Trophoblast cell (in vitro differentiated cells and primary cell): Measurements from ENCODE around the gene IGSF1.
"Not testable (repeated sequence)": the region's sequence is repeated elsewhere in the genome, so short reads cannot be mapped to it uniquely, and the experiment has no call there.

Experiments used
- DNase-seq, 2 donors: peaks; one replicate each; pipeline ENCODE4 v3.0.0-alpha.2; 2016
- H2AFZ ChIP-seq: 2 replicates; pipeline ENCODE4 v1.6.1; 2013; ENCODE audit warnings: low read length, moderate library complexity, mild to moderate bottlenecking; ENCODE audit not compliant: insufficient read depth, poor library complexity
- H2AK5ac ChIP-seq: 2 replicates; pipeline ENCODE4 v1.6.1; 2013; ENCODE audit warnings: mild to moderate bottlenecking, low read length
- H2BK120ac ChIP-seq: 2 replicates; pipeline ENCODE4 v1.6.1; 2013; ENCODE audit warnings: low read length, mild to moderate bottlenecking, moderate library complexity; ENCODE audit not compliant: insufficient read depth, poor library complexity
- H2BK12ac ChIP-seq: 2 replicates; pipeline ENCODE4 v1.6.1; 2013; ENCODE audit warnings: mild to moderate bottlenecking, low read length, moderate library complexity
- H2BK5ac ChIP-seq: 2 replicates; pipeline ENCODE4 v1.6.1; 2013; ENCODE audit warnings: low read length, low read depth, moderate library complexity, mild to moderate bottlenecking; ENCODE audit not compliant: poor library complexity
- H3K14ac ChIP-seq: 2 replicates; pipeline ENCODE4 v1.6.1; 2013; ENCODE audit warnings: mild to moderate bottlenecking, low read length
- H3K18ac ChIP-seq: 2 replicates; pipeline ENCODE4 v1.6.1; 2013; ENCODE audit warnings: mild to moderate bottlenecking, low read length
- H3K23ac ChIP-seq: 2 replicates; pipeline ENCODE4 v1.6.1; 2013; ENCODE audit warnings: low read length
- H3K27ac ChIP-seq: 2 replicates; pipeline ENCODE4 v1.5.1; 2013; ENCODE audit warnings: low read depth, mild to moderate bottlenecking, inconsistent platforms, low read length, moderate library complexity
- H3K27me3 ChIP-seq: 2 replicates; pipeline ENCODE4 v1.6.1; 2013; ENCODE audit warnings: inconsistent platforms, mild to moderate bottlenecking, low read length, moderate library complexity; ENCODE audit not compliant: insufficient read depth
- H3K36me3 ChIP-seq, 2 experiments: 1 replicate in 1 of 2; 2 replicates in 1 of 2; pipeline ENCODE4 v1.6.1; 2013; ENCODE audit warnings: low read length in 2 of 2, mild to moderate bottlenecking in 2 of 2, moderate library complexity in 1 of 2; ENCODE audit not compliant: insufficient read depth in 2 of 2, control insufficient read depth in 1 of 2
- H3K4ac ChIP-seq: 2 replicates; pipeline ENCODE4 v1.6.1; 2013; ENCODE audit warnings: low read depth, mild to moderate bottlenecking, low read length, moderate library complexity
- H3K4me1 ChIP-seq, 2 experiments: 1 replicate in 1 of 2; 2 replicates in 1 of 2; pipeline ENCODE4 v1.6.1; 2013; ENCODE audit warnings: low read length in 2 of 2, mild to moderate bottlenecking in 2 of 2, moderate library complexity in 1 of 2; ENCODE audit not compliant: insufficient read depth in 2 of 2, control insufficient read depth in 1 of 2
- H3K4me2 ChIP-seq: 2 replicates; pipeline ENCODE4 v1.6.1; 2013; ENCODE audit warnings: inconsistent platforms, mild to moderate bottlenecking, low read length, moderate library complexity
- H3K4me3 ChIP-seq: 2 replicates; pipeline ENCODE4 v1.5.1; 2013; ENCODE audit warnings: mild to moderate bottlenecking, low read depth, low read length, inconsistent platforms
- H3K79me1 ChIP-seq: one replicate; pipeline ENCODE4 v1.6.1; 2013; ENCODE audit warnings: low read length
- H3K79me2 ChIP-seq: 2 replicates; pipeline ENCODE4 v1.6.1; 2013; ENCODE audit warnings: low read length, mild to moderate bottlenecking; ENCODE audit not compliant: control insufficient read depth, insufficient read depth, poor library complexity
- H3K9ac ChIP-seq: 2 replicates; pipeline ENCODE4 v1.6.1; 2013; ENCODE audit warnings: mild to moderate bottlenecking, low read length
- H3K9me3 ChIP-seq: 2 replicates; pipeline ENCODE4 v1.6.1; 2013; ENCODE audit warnings: low read depth, mild to moderate bottlenecking, control low read depth, inconsistent platforms, low read length; ENCODE audit not compliant: insufficient read depth
- H4K12ac ChIP-seq: 2 replicates; pipeline ENCODE4 v1.6.1; 2013; ENCODE audit warnings: low read depth, mild to moderate bottlenecking, low read length, moderate library complexity
- H4K8ac ChIP-seq: 2 replicates; pipeline ENCODE4 v1.6.1; 2013; ENCODE audit warnings: low read depth, mild to moderate bottlenecking, low read length, moderate library complexity
- H4K91ac ChIP-seq: one replicate; pipeline ENCODE4 v1.6.1; 2013; ENCODE audit warnings: low read depth, mild to moderate bottlenecking, low read length, moderate library complexity
- WGBS: extraction: QIAGEN DNeasy Blood & Tissue Kit; methylation state at CpG from one replicate; pipeline ENCODE4 v1.1.7; 2013; ENCODE audit warnings: missing lambda C conversion rate; ENCODE audit not compliant: insufficient read length, insufficient coverage; ENCODE audit errors: extremely low coverage; 5-methylcytosine and 5-hydroxymethylcytosine counted together

Gene IGSF1

DNA sequence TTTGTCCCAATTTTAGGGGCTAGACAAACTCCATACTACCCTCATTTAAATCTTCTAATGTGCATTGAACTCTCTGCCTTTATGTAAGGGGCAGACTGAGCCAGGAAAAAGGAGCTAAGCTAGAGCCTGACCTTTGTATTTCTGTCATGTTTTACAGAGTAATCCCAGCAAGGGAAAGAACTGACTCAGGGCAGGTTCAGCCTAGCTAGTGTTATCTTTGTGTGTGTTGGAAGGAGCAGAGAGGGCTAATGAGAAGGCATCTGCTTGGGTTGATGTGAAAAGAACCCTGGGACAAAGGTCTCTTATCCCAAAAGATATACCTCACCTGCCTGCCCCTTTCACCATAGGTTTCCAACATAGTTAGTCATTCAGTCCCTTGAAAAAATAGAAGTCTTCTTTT, 31.7 kb downstream of the IGSF1 start:
- H3K4me3 ChIP-seq: no peak overlapping the region
- no peak overlapping the region for H2AK5ac ChIP-seq
- no peaks in the 10 kb centered on the region for H3K4me1 ChIP-seq
- no peak overlapping the region for H2BK5ac ChIP-seq
- H3K9me3 ChIP-seq: no peaks in the 10 kb centered on the region
- no peaks in the 10 kb centered on the region for H3K27me3 ChIP-seq
- H3K4me2 ChIP-seq: no peak overlapping the region
- H4K12ac ChIP-seq: no peak overlapping the region
- H3K27ac ChIP-seq: no peak overlapping the region
- no peaks in the 10 kb centered on the region for H3K36me3 ChIP-seq
- no peak overlapping the region for H3K23ac ChIP-seq
- no peak overlapping the region for H3K9ac ChIP-seq
- H3K79me2 ChIP-seq: no peaks in the 10 kb centered on the region
- no peaks in the 10 kb centered on the region for H3K79me1 ChIP-seq
- no peak overlapping the region for H3K18ac ChIP-seq
- no peak overlapping the region for H2BK12ac ChIP-seq
- no peak overlapping the region for H3K14ac ChIP-seq
- no peak overlapping the region for H4K91ac ChIP-seq
- H3K4ac ChIP-seq: no peak overlapping the region
- no peak overlapping the region for H2AFZ ChIP-seq
- H2BK120ac ChIP-seq: no peak overlapping the region
- no peak for DNase-seq
- H4K8ac ChIP-seq: no peak overlapping the region

DNA sequence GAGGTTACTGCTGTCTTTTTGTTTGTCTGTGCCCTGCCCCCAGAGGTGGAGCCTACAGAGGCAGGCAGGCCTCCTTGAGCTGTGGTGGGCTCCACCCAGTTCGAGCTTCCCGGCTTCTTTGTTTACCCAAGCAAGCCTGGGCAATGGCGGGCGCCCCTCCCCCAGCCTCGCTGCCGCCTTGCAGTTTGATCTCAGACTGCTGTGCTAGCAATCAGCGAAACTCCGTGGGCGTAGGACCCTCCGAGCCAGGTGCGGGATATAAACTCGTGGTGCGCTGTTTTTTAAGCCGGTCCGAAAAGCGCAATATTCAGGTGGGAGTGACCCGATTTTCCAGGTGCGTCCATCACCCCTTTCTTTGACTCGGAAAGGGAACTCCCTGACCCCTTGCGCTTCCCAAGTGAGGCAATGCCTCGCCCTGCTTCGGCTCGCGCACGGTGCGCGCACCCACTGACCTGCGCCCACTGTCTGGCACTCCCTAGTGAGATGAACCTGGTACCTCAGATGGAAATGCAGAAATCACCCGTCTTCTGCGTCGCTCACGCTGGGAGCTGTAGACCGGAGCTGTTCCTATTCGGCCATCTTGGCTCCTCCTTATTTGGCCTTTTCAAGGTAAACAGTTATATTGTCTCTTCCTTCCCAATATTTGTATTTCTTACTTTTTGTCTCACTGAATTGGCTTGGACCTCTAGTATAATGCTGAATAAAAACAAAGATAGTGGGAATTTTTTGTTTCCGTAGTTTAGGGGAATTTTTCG, 37.9 kb downstream of the IGSF1 start:
- not testable (repeated sequence) for H3K27ac ChIP-seq, H3K36me3 ChIP-seq, H3K4me1 ChIP-seq, H4K12ac ChIP-seq, H3K4me2 ChIP-seq, DNase-seq, H3K79me2 ChIP-seq, H3K9me3 ChIP-seq, H3K4me3 ChIP-seq, H2AK5ac ChIP-seq, H4K8ac ChIP-seq, H3K79me1 ChIP-seq, H2AFZ ChIP-seq, H3K4ac ChIP-seq, H2BK5ac ChIP-seq, H3K18ac ChIP-seq, H4K91ac ChIP-seq, H2BK12ac ChIP-seq, H3K23ac ChIP-seq, H3K27me3 ChIP-seq, H3K14ac ChIP-seq, H3K9ac ChIP-seq, H2BK120ac ChIP-seq
- WGBS: no CpG with 5 or more reads among the region's 36 CpGs

DNA sequence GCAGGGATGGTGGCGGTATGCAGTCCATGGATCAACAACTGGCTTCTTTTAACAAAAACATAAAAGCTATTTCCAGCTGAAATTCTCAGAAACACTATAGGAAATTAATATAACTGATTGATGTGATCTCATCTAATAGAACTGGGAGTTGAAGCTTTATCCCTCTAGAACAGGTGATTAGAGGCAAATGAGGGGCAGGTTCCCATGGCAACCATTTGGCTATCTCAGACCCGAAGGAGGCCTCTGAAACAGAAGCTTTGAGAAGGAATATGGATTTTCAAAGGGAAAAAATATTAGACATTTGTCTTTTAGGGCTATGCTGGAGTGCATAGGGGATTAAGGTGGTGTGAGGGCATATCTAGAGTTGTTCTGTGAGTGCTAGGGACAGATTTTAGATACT, 50.0 kb downstream of the IGSF1 start:
- H3K79me2 ChIP-seq: no peaks in the 10 kb centered on the region
- H4K12ac ChIP-seq: no peak overlapping the region
- WGBS: no CpG with 5 or more reads among the region's 2 CpGs
- no peak for DNase-seq
- H3K4me2 ChIP-seq: no peak overlapping the region
- no peak overlapping the region for H3K4ac ChIP-seq
- no peaks in the 10 kb centered on the region for H3K36me3 ChIP-seq
- no peak overlapping the region for H3K18ac ChIP-seq
- no peak overlapping the region for H3K4me3 ChIP-seq
- H2BK5ac ChIP-seq: no peak overlapping the region
- H4K91ac ChIP-seq: no peak overlapping the region
- H3K79me1 ChIP-seq: no peaks in the 10 kb centered on the region
- no peak overlapping the region for H2AK5ac ChIP-seq
- no peak overlapping the region for H3K23ac ChIP-seq
- no peaks in the 10 kb centered on the region for H3K9me3 ChIP-seq
- H3K27ac ChIP-seq: no peak overlapping the region
- no peak overlapping the region for H4K8ac ChIP-seq
- H3K4me1 ChIP-seq: no peaks in the 10 kb centered on the region
- H3K9ac ChIP-seq: no peak overlapping the region
- H3K14ac ChIP-seq: no peak overlapping the region
- H2BK12ac ChIP-seq: no peak overlapping the region
- H2BK120ac ChIP-seq: no peak overlapping the region
- no peaks in the 10 kb centered on the region for H3K27me3 ChIP-seq
- H2AFZ ChIP-seq: no peak overlapping the region

DNA sequence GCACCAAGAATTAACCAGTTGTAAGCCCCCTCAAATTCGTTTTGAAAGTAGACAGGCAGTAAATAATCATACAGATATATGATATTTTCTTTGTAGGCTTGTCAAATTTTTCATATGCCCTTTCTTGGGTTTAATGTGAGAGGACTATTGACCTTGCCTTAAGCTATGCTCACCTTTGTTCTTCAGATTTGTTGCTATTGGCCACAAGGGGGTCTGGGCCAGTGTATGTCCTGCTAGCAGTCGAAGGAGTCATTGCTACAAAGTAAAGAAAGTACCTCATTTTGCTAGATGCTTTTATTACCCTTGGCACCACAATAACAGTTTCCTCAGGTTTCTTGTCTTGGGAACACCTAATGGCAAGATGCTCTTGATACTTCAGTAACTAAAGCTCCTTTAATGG, 51.7 kb downstream of the IGSF1 start:
- WGBS: no CpG with 5 or more reads among the region's 2 CpGs
- no peak overlapping the region for H3K4me2 ChIP-seq

More for the DNA sequence above, 51.7 kb downstream of the IGSF1 start:
- H2AFZ ChIP-seq: no peak overlapping the region
- no peak overlapping the region for H2BK12ac ChIP-seq
- no peak overlapping the region for H2AK5ac ChIP-seq
- H3K36me3 ChIP-seq: no peaks in the 10 kb centered on the region
- no peaks in the 10 kb centered on the region for H3K79me1 ChIP-seq
- H4K12ac ChIP-seq: no peak overlapping the region
- no peaks in the 10 kb centered on the region for H3K9me3 ChIP-seq
- no peak overlapping the region for H3K9ac ChIP-seq
- H2BK120ac ChIP-seq: no peak overlapping the region
- H4K91ac ChIP-seq: no peak overlapping the region
- no peaks in the 10 kb centered on the region for H3K79me2 ChIP-seq
- H3K4ac ChIP-seq: no peak overlapping the region
- no peak overlapping the region for H3K18ac ChIP-seq
- no peaks in the 10 kb centered on the region for H3K27me3 ChIP-seq
- no peak overlapping the region for H3K14ac ChIP-seq
- no peak overlapping the region for H3K27ac ChIP-seq
- no peak for DNase-seq
- no peak overlapping the region for H4K8ac ChIP-seq
- no peak overlapping the region for H3K23ac ChIP-seq
- no peaks in the 10 kb centered on the region for H3K4me1 ChIP-seq
- H2BK5ac ChIP-seq: no peak overlapping the region
- H3K4me3 ChIP-seq: no peak overlapping the region
